ENCODE data around the gene TPD52L1.
A peak's percentile ranks its signal among the peaks of the same experiment; 100 is the strongest.

Gene TPD52L1

GRCh38 chr6:125217992-125218391 is 64.4 kb downstream of the TPD52L1 start:
- H3K4me3 ChIP-seq (ENCODE audit: low read depth, low read length): no peak overlapping the region
- no peak for DNase-seq (ENCODE audit: low read depth)
- TF ChIP-seq CTCF (IDR thresholded peaks at IDR 0.05; ENCODE audit: low read depth, low read length, missing control alignments): no peak

- DNase-seq (ENCODE audit: low read depth): no peak
- no peak for TF ChIP-seq CTCF (IDR thresholded peaks at IDR 0.05; ENCODE audit: low read depth, low read length, missing control alignments)
- H3K4me3 ChIP-seq (ENCODE audit: low read depth, low read length): no peak overlapping the region
Observed at GRCh38 chr6:125219361-125219895, 65.9 kb downstream of the TPD52L1 start.

GRCh38 chr6:125220712-125221111 is 67.1 kb downstream of the TPD52L1 start:
- DNase-seq (ENCODE audit: low read depth): no peak
- peak; percentile 4 for TF ChIP-seq CTCF (IDR thresholded peaks at IDR 0.05; ENCODE audit: low read depth, low read length, missing control alignments)
- H3K4me3 ChIP-seq (ENCODE audit: low read depth, low read length): no peak overlapping the region

- no peak for TF ChIP-seq CTCF (IDR thresholded peaks at IDR 0.05; ENCODE audit: low read depth, low read length, missing control alignments)
- no peak for DNase-seq (ENCODE audit: low read depth)
- no peak overlapping the region for H3K4me3 ChIP-seq (ENCODE audit: low read depth, low read length)
Observed at GRCh38 chr6:125222531-125223455, 69.2 kb downstream of the TPD52L1 start.

- no peak for DNase-seq (ENCODE audit: low read depth)
- no peak for TF ChIP-seq CTCF (IDR thresholded peaks at IDR 0.05; ENCODE audit: low read depth, low read length, missing control alignments)
- H3K4me3 ChIP-seq (ENCODE audit: low read depth, low read length): no peak overlapping the region
Observed at GRCh38 chr6:125224231-125224861, 70.8 kb downstream of the TPD52L1 start.

- no peak overlapping the region for H3K4me3 ChIP-seq (ENCODE audit: low read depth, low read length)
- DNase-seq (ENCODE audit: low read depth): no peak
- TF ChIP-seq CTCF (IDR thresholded peaks at IDR 0.05; ENCODE audit: low read depth, low read length, missing control alignments): no peak
Observed at GRCh38 chr6:125227244-125227643, 73.7 kb downstream of the TPD52L1 start.

All from GM12864 (cell line).